ENCODE results near the gene AMMECR1L. TPM values are rescaled to one million over a fixed set of nuclear protein-coding genes. Genes with fewer than 3 reads are reported as not detected.

The AMMECR1L gene
- total RNA-seq, 2 donors from 2014 or later, result 10.5 to 15.7 TPM

- Histone ChIP-seq H3K4me1 (peaks cover 4% of the 10 kb centered on the region), H3K27me3 (no peaks in the 10 kb centered on the region), H3K4me3 (no peak overlapping the region), H3K27ac (no peak overlapping the region), H3K36me3 (no peaks in the 10 kb centered on the region), H3K9ac (ENCODE audit: low read depth in 2 of 2, low read length in 2 of 2) (no peak overlapping the region), H3K9me3 (no peaks in the 10 kb centered on the region)
- DNase-seq, result peak; percentile 84
- intact Hi-C loops (cut with DNase I), result loop anchor here (10.0 kb wide), 1 partner anchor 235 kb away; the partner anchor contains the start of gene UGGT1
- no peak for TF ChIP-seq CTCF (IDR thresholded peaks at IDR 0.05)
These were observed 26.1 kb downstream of the AMMECR1L start for GRCh38 chr2:127859712-127860085.

GRCh38 chr2:127857265-127857808, 28.4 kb downstream of the AMMECR1L start:
- peak; percentile 34 for DNase-seq
- peak overlapping the region; percentile 84 to 90 for H3K9ac ChIP-seq (ENCODE audit: low read depth in 2 of 2, low read length in 2 of 2)
- H3K27me3 ChIP-seq, result no peaks in the 10 kb centered on the region
- H3K4me3 ChIP-seq, result peak overlapping the region; percentile 77
- H3K4me1 ChIP-seq, result peaks cover 4% of the 10 kb centered on the region
- H3K27ac ChIP-seq, result peak overlapping the region; percentile 45
- intact Hi-C loops (cut with DNase I), result no loop called here
- TF ChIP-seq CTCF (IDR thresholded peaks at IDR 0.05), result no peak
- no peaks in the 10 kb centered on the region for H3K36me3 ChIP-seq
- H3K9me3 ChIP-seq, result no peaks in the 10 kb centered on the region

- Histone ChIP-seq H3K4me3 (no peak overlapping the region), H3K27ac (no peak overlapping the region), H3K27me3 (no peaks in the 10 kb centered on the region), H3K9me3 (no peaks in the 10 kb centered on the region), H3K9ac (ENCODE audit: low read depth in 2 of 2, low read length in 2 of 2) (no peak overlapping the region), H3K36me3 (peaks cover 10% of the 10 kb centered on the region), H3K4me1 (no peaks in the 10 kb centered on the region)
- intact Hi-C loops (cut with DNase I), result no loop called here
- no peak for TF ChIP-seq CTCF (IDR thresholded peaks at IDR 0.05)
- DNase-seq, result no peak
These were observed 32.1 kb downstream of the AMMECR1L start for GRCh38 chr2:127853671-127854070.

DNA sequence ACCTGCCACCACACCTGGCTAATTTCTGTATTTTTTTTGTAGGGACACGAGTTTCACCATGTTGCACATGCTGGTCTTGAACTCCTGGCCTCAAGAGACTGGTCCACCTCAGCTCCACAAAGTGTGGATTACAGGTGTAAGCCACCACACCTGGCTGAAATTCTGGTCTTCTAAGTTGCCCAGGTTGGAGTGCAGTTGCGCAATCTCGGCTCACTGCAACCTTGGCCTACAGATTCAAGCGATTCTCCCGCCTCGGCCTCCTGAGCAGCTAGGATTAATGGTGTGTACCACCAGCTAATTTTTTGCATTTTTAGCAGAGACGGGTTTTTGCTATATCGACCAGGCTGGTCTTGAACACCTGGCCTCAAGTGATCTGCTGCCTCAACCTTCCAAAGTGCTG, 33.4 kb downstream of the AMMECR1L start:
- Histone ChIP-seq H3K27me3 (no peaks in the 10 kb centered on the region), H3K9ac (ENCODE audit: low read depth in 2 of 2, low read length in 2 of 2) (no peak overlapping the region), H3K27ac (no peak overlapping the region), H3K36me3 (peaks cover 10% of the 10 kb centered on the region), H3K9me3 (no peaks in the 10 kb centered on the region), H3K4me3 (no peak overlapping the region), H3K4me1 (no peaks in the 10 kb centered on the region)
- no peak for TF ChIP-seq CTCF (IDR thresholded peaks at IDR 0.05)
- no peak for DNase-seq
- intact Hi-C loops (cut with DNase I), result no loop called here

DNA sequence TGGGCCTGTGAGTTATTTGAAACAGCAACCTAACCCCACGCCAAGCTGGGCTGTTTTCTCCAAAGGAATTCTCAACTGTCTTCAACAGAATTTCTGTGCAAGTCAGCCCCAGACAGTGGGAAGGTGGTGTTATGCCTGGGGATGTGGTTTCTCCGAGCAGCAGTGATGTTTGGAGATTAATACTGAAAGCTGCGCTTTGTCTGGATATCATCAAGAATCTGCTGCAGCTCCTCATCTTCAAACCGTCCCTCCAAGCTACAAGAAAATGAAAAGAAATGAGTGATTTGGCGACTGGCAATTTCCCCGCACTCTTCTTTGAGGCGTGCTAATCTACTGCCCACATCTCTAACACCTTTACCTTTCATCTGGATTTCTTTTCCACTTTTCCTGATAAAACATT, 37.8 kb downstream of the AMMECR1L start:
- no peak overlapping the region for H3K9ac ChIP-seq (ENCODE audit: low read depth in 2 of 2, low read length in 2 of 2)
- H3K27ac ChIP-seq, result no peak overlapping the region
- no peaks in the 10 kb centered on the region for H3K9me3 ChIP-seq
- TF ChIP-seq CTCF (IDR thresholded peaks at IDR 0.05), result no peak
- H3K4me1 ChIP-seq, result no peaks in the 10 kb centered on the region
- no peaks in the 10 kb centered on the region for H3K27me3 ChIP-seq
- DNase-seq, result no peak
- intact Hi-C loops (cut with DNase I), result no loop called here
- H3K36me3 ChIP-seq, result peaks cover 10% of the 10 kb centered on the region
- H3K4me3 ChIP-seq, result no peak overlapping the region

Data from colonic mucosa (tissue), 4 donors.